ENCODE results near the gene PPP1R15B.

Gene PPP1R15B

GRCh38 chr1:204448991-204449677 lies 37.5 kb upstream of the PPP1R15B start:
- DNase-seq (ENCODE audit: low read depth): no peak
- no peak for TF ChIP-seq CTCF (conservative IDR thresholded peaks at IDR 0.05; ENCODE audit: low read length)
- H3K4me3 ChIP-seq (ENCODE audit: low read length): no peak overlapping the region

- no peak for DNase-seq (ENCODE audit: low read depth)
- no peak overlapping the region for H3K4me3 ChIP-seq (ENCODE audit: low read length)
- TF ChIP-seq CTCF (conservative IDR thresholded peaks at IDR 0.05; ENCODE audit: low read length): no peak
Observed at GRCh38 chr1:204448344-204448964, 36.8 kb upstream of the PPP1R15B start.

GRCh38 chr1:204447736-204448135 lies 36.1 kb upstream of the PPP1R15B start:
- DNase-seq (ENCODE audit: low read depth): no peak
- no peak overlapping the region for H3K4me3 ChIP-seq (ENCODE audit: low read length)
- no peak for TF ChIP-seq CTCF (conservative IDR thresholded peaks at IDR 0.05; ENCODE audit: low read length)

GRCh38 chr1:204447190-204447589 lies 35.6 kb upstream of the PPP1R15B start:
- no peak for TF ChIP-seq CTCF (conservative IDR thresholded peaks at IDR 0.05; ENCODE audit: low read length)
- H3K4me3 ChIP-seq (ENCODE audit: low read length): no peak overlapping the region
- no peak for DNase-seq (ENCODE audit: low read depth)

- peak; percentile 75 for TF ChIP-seq CTCF (conservative IDR thresholded peaks at IDR 0.05; ENCODE audit: low read length)
- no peak overlapping the region for H3K4me3 ChIP-seq (ENCODE audit: low read length)
- peak; percentile 52 for DNase-seq (ENCODE audit: low read depth)
Observed at GRCh38 chr1:204446413-204447111, 34.9 kb upstream of the PPP1R15B start.

GRCh38 chr1:204445860-204446412 lies 34.3 kb upstream of the PPP1R15B start:
- no peak overlapping the region for H3K4me3 ChIP-seq (ENCODE audit: low read length)
- DNase-seq (ENCODE audit: low read depth): peak; percentile 20
- peak; percentile 59 for TF ChIP-seq CTCF (conservative IDR thresholded peaks at IDR 0.05; ENCODE audit: low read length)
